Choroid plexus epithelial cell (primary cell): Measurements from ENCODE around the gene RSPH4A.

Experiments used
- DNase-seq: peaks from one replicate; pipeline ENCODE4 v3.0.0-alpha.2; 2010; ENCODE audit warnings: low read depth
- H3K4me3 ChIP-seq: 2 replicates; pipeline ENCODE4 v1.5.1; 2011; ENCODE audit warnings: low read depth, mild to moderate bottlenecking, control low read depth, low read length, moderate library complexity
- CTCF ChIP-seq: conservative IDR thresholded peaks from 2 replicates; pipeline ENCODE4 v1.5.1; 2011; ENCODE audit warnings: low read depth, mild to moderate bottlenecking, control low read depth, inconsistent platforms, low read length, moderate library complexity

Gene RSPH4A

GRCh38 chr6:116575227-116575626 lies 41.1 kb upstream of the RSPH4A start:
- no peak for DNase-seq
- H3K4me3 ChIP-seq: no peak overlapping the region
- TF ChIP-seq CTCF: no peak

GRCh38 chr6:116577486-116577885 lies 38.8 kb upstream of the RSPH4A start:
- TF ChIP-seq CTCF: no peak
- no peak overlapping the region for H3K4me3 ChIP-seq
- no peak for DNase-seq

GRCh38 chr6:116578335-116578734 lies 37.9 kb upstream of the RSPH4A start:
- H3K4me3 ChIP-seq: no peak overlapping the region
- no peak for DNase-seq
- no peak for TF ChIP-seq CTCF

- TF ChIP-seq CTCF: no peak
- no peak overlapping the region for H3K4me3 ChIP-seq
- DNase-seq: no peak
Observed at GRCh38 chr6:116579143-116579542, 37.1 kb upstream of the RSPH4A start.

GRCh38 chr6:116580198-116580597 lies 36.1 kb upstream of the RSPH4A start:
- TF ChIP-seq CTCF: no peak
- peak; percentile 82 for DNase-seq
- no peak overlapping the region for H3K4me3 ChIP-seq

- H3K4me3 ChIP-seq: no peak overlapping the region
- TF ChIP-seq CTCF: no peak
- DNase-seq: no peak
Observed at GRCh38 chr6:116586276-116586675, 30.0 kb upstream of the RSPH4A start.

- no peak overlapping the region for H3K4me3 ChIP-seq
- TF ChIP-seq CTCF: no peak
- DNase-seq: no peak
Observed at GRCh38 chr6:116586738-116587137, 29.5 kb upstream of the RSPH4A start.
